Dedifferentiated amniotic fluid mesenchymal stem cell (primary cell): ENCODE data around the gene CHCHD10.
"Not testable (repeated sequence)": the region's sequence is repeated elsewhere in the genome, so short reads cannot be mapped to it uniquely, and the experiment has no call there.

ENCODE experiments used
- DNase-seq: peaks from one replicate; pipeline ENCODE4 v3.0.0-alpha.2; 2016; ENCODE audit errors: extremely low spot score

CHCHD10 gene

DNA sequence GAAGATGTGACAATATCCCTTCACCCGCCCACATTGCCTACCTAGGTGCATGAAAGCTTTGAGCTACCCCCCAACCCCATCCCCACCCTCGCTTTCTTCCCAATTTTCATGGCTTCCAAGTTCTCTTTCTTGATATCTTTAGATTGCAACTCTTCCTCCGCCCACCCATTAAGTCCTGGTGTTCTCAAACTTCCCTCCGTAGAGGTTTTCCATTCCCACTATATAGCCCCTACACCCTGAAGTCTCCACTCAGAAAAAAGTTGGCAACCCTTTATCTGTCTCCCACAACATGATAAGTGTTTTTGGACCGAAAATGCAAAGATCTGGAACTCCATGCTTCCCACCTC is 17.4 kb downstream of the CHCHD10 start:
- no peak for DNase-seq

DNA sequence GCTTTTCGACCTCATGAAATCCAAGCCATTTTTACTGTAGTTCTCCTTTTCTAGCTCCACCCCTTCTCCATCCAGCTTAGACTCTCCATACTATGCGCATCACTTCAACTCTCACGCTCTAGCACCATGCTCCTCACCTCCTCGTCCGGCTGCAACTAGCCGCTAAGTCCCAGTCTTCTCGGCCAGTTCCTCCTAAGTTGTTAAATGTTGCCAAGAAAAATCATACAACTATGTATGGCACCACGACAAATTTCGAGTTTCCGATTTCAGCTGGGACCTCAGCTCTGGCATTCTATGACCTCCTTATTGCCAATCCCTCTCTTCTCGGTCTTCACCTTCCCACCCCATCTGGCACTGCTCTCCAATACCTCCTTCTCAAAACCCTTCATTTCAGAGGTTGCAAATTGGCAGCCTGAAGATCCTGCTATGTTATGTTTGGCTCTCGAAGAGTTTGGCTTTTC is 17.9 kb downstream of the CHCHD10 start:
- DNase-seq = no peak

DNA sequence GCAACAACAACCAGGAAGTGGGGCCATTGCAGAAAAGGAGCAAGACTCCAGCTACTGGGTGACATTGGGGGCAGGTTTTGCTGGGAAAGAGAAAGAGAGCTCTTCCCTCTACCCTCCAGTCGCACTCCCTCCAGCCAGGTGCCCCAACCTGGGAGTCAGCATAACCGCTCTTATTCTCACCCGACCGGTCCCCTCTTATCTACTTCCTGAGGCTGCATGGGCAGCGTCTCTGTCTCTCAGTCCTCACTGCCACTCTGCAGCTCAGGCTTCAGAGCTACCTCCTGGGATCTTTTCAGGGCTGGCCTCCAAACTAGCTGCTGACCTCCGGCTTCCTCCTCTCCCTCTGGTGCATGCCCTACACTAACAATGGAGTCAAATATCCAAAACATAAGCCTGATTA is 22.0 kb downstream of the CHCHD10 start:
- DNase-seq = no peak

DNA sequence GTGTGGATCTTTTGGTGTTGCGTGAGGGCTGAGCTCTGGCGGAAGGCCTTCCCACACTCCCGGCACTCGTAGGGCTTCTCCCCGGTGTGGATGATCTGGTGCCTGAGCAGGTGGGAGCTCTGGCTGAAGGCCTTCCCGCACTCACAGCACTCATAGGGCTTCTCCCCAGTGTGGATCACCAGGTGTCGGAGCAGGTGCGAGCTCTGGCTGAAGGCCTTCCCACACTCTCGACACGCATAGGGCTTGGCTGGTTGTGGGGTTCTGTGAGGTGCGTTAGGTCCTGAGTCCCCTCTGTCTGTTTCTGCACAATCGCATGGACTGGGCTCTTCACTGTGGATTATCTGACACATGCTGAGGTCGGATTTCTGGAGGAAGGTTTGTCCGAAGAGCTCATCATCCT is 23.3 kb downstream of the CHCHD10 start:
- DNase-seq = no peak

DNA sequence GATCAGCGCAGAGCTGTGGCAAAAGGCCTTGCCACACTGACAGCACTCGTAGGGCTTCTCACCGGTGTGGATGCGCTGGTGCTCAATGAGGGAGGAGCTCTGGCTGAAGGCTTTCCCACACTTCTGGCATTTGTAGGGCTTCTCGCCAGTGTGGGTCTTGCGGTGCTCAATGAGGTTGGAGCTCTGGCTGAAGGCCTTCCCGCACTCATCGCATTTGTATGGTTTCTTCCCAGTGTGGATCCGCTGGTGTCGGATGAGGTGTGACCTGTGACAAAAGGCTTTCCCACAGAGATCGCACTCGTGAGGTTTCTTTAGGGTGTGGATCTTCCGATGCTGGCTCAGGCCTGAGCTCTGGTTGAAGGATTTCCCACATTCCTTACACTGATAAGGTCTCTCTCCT is 23.8 kb downstream of the CHCHD10 start:
- no peak for DNase-seq

DNA sequence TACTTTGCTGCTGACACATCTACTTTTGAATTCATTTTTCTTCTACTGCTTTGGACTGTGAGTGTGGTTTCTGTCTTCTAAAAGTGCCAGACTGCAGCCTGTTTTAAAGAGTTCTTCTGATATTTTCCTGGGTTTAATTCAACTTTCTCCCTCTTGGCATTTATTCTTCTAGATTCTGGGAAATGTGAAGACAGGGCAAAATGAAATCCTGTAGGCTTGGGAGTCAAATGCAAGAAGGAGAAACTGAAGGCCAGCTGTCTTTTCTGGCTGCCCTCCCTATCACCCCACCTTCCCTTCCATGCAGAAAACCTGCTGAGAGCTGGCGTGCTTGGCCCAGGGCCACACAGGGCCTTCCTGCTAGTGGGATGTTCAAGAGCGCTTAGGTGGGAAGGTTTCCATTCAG is 24.5 kb downstream of the CHCHD10 start:
- no peak for DNase-seq

DNA sequence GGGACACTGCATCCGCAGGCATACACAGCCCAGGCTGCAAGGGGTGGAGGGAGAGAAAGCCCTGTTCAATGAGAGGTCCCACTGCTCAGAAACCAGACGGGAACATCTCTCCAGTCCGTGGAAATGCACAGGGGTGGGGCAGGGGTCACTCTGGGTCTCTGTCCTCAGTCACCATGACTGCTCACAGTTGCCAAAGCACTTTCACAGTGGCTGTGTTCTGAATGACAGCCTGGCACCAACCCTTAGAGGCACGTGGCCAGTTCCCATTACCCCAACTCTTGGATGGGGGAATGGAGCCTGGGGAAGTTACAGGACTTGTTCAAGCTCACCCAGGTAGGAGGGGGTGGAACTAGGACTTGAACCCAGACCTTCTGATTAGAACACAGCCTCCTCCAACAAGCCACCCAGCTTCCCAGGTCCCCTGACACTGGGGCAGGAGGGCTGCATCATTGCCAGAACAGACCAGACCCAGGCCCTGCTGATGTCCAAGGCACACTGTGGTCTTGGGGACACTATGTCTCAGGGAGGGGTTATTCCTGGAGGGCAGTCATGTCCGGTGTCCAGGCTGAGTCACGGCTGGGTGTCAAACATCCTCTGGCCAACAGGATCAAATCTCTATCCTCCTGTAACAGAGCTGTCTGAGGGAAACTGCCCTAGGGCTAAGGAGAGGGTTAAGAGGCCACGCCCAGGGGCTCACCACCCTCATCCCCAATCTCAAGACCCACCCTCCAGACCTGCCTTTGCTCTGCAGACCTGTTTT is 25.1 kb downstream of the CHCHD10 start:
- DNase-seq = no peak

DNA sequence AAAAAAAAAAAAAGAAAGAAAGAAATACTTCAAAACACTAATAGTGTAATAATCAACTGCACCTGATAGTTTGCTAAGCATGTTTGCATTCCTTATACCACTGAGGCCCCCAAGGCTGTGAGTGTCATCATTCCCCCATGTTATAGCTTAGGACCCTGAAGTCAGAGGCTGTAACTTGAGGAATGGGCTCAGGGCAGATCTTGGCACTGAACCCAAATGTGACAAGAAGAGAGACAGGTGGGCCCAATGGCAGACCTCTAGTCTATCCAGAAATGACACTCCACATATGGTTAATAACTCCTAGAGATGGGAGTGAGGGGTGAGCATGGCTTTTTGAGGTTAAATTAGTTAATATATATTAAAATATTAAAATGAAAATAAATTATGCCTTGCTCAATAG is 30.1 kb downstream of the CHCHD10 start:
- no peak for DNase-seq

DNA sequence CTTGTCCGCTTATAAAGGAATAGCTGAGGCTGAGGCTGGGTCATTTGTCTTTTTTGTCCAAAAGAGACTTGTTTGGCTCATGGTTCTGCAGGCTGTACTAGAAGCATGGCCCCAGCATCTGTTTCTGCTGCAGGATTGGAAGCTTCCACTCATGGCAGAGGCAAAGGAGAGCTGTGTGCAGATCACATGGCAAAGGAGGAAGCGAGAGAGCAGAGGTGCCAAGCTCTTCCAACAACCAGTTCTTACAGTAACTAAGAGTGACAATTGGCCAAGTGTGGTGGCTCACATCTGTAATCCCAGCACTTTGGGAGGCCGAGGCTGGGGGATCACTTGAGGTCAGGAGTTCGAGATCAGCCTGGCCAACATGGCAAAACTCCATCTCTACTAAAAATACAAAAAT is 39.7 kb downstream of the CHCHD10 start:
- DNase-seq = not testable (repeated sequence)

DNA sequence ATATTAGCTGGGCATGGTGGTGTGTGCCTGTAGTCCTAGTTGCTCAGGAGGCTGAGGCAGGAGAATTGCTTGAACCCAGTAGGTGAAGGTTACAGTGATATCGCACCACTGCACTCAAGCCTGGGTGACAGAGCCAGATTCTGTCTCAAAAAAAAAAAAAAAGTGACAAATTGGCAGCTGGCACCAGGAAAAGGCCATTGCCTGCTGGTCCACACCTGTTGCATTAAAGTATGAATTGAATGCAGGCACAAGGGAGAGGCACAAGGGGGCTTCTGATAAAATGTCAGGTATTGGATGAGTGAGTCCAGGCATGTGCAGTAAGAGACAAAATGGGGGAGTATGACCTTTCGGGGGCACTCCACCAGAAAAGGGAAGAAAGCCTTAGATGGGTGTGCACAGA is 45.0 kb downstream of the CHCHD10 start:
- no peak for DNase-seq

DNA sequence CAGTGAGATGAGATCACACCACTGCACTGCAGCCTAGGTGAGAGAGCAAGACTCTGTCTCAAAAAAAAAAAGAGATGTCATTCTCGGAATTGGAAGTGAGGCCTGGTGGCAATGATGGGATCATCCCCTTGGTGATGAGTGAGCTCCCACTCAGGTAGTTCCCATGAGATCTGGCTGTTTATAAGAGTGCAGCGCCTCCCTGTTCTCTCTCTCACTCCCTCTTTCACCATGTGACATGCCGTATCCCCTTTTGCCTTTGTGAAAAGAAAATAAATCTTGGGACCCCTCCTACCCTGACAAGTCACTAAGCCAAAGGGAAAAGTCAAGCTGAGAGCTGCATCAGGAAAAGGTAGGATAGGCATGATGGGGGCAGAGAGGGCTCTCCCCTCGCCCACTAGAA is 45.6 kb downstream of the CHCHD10 start:
- DNase-seq = no peak

DNA sequence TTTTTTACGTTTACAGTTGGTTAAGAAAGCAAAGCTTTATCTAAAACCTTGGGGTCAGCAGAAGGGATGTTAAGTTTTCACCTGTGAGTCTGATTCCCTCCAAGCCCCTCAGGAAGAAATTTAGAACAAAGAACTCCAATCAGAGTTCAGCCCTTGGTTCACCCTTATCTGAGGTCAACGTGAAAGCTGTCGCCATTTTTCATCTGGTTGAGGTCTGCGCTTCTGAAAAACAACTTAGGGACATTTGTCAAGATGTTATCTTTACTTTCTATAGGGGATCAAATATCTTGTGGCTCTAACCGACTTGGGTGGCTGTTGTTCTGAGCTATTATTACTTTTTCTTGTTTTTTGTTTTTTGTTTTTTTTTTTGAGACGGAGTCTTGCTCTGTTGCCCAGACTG is 46.9 kb downstream of the CHCHD10 start:
- no peak for DNase-seq

DNA sequence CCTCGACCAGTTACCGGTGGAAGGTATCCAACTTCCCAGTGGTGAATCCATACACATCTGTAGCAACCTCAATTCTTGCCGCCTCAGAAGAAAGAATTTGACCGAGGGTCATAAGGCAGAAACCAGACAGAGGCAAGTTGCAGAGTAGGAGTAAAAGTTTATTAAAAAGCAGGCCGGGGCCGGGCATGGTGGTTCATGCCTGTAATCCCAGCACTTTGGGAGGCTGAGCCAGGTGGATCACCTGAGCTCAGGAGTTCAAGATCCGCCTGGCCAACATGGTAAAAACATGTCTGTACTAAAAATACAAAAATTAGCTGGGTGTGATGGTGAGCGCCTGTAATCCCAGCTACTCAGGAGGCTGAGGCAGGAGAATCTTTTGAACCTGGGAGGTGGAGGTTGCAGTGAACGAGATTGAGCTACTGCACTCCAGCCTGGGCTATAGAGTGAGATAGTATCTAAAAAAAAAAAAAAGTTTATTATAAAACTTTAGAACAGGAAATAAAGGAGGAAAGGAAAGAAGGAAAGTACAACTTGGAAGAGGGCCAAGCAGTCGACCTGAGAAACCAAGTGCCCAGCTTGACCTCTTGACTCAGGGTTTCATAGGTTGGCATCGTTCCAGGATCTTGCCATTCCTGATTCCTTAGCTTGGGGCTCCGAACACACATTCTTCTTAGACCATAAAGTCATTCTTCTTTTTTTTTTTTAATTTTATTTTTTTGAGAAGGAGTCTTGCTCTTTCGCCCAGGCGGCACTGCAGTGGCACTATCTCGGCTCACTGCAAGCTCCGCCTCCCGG is 49.2 kb downstream of the CHCHD10 start:
- no peak for DNase-seq

DNA sequence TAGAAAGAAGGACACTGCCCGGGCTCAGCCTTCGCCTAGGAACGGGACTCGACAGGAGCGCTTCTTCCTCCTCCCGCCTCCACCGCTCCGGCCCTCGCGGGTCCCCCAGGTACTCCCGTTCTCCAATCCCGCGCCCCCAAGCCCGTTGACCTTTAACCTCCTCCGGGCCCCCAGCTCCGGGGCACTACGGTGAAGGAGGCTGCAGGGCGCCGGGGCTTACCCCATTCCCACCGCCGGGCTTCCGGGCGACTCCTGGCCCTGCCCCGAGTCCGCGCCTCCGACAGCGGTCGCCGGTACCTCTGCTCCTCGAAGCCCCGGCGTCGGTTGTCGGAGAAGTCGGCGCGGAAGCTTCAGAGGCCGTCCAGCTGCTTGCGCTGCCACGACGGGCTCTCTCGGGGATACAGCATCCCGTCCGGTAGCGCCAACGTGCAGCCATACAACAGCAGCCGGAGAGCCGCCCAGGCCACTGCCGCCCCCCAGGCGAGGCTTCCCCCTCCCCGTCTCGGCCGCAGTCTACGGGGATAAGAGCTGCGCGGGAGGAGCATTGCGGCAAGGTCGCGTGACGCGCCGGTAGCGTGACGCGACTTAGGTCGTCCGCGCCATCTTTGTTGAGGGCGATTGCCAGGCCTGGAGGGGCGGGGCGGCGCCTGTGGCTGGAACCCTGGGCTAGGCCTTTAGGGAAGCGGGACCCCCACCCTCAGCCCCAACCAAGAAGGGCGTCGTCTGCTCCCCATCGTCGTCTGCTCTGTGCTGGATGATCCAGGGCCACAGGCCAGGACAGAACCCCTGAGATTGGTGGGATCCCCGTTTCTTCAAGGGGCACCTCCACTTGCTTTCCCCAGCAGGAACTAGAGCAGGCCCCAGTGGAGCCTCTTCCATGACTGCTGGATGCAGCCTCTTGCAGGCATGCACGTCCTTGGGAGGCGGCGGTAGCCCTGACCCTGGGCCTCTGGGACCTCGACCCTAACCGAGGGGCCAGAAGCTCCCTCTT is 50.7 kb downstream of the CHCHD10 start:
- DNase-seq = peak; percentile 66
